ENCODE results near the gene SIX2.
A peak's percentile ranks its signal among the peaks of the same experiment; 100 is the strongest.
"Not testable (repeated sequence)": the region's sequence is repeated elsewhere in the genome, so short reads cannot be mapped to it uniquely, and the experiment has no call there.

SIX2 gene

GRCh38 chr2:45009303-45009927 is at the start of gene SIX2:
SIX2 (minus strand) TSS chr2:45009452; CDS start chr2:45009110, 342 bp downstream.
- DNase-seq, result peak; percentile 76

GRCh38 chr2:45055162-45055605 is 45.9 kb upstream of the SIX2 start:
- no peak for DNase-seq

GRCh38 chr2:45053966-45054365 is 44.7 kb upstream of the SIX2 start:
- no peak for DNase-seq

GRCh38 chr2:45052388-45052928 is 43.2 kb upstream of the SIX2 start:
- DNase-seq, result no peak

- DNase-seq, result no peak
Observed at GRCh38 chr2:45049569-45050336, 40.5 kb upstream of the SIX2 start.

- no peak for DNase-seq
Observed at GRCh38 chr2:45047301-45047700, 38.0 kb upstream of the SIX2 start.

GRCh38 chr2:45046786-45047185 is 37.5 kb upstream of the SIX2 start:
- DNase-seq, result no peak

- no peak for DNase-seq
Observed at GRCh38 chr2:45045706-45046105, 36.5 kb upstream of the SIX2 start.

GRCh38 chr2:45044916-45045315 is 35.7 kb upstream of the SIX2 start:
- no peak for DNase-seq

- no peak for DNase-seq
Observed at GRCh38 chr2:45043174-45043573, 33.9 kb upstream of the SIX2 start.

- DNase-seq, result no peak
Observed at GRCh38 chr2:45042401-45042800, 33.1 kb upstream of the SIX2 start.

- DNase-seq, result no peak
Observed at GRCh38 chr2:45040786-45041185, 31.5 kb upstream of the SIX2 start.

GRCh38 chr2:45039804-45040203 is 30.6 kb upstream of the SIX2 start:
- DNase-seq, result not testable (repeated sequence)

GRCh38 chr2:45038861-45039260 is 29.6 kb upstream of the SIX2 start:
- DNase-seq, result not testable (repeated sequence)

GRCh38 chr2:45033302-45033701 is 24.1 kb upstream of the SIX2 start:
- DNase-seq, result no peak

- DNase-seq, result no peak
Observed at GRCh38 chr2:45031028-45031427, 21.8 kb upstream of the SIX2 start.

- no peak for DNase-seq
Observed at GRCh38 chr2:45030553-45030952, 21.3 kb upstream of the SIX2 start.

GRCh38 chr2:45029215-45029614 is 20.0 kb upstream of the SIX2 start:
- DNase-seq, result no peak

- DNase-seq, result no peak
Observed at GRCh38 chr2:45028276-45028675, 19.0 kb upstream of the SIX2 start.

GRCh38 chr2:45026924-45027450 is 17.7 kb upstream of the SIX2 start:
- no peak for DNase-seq

GRCh38 chr2:45024600-45025291 is 15.5 kb upstream of the SIX2 start:
- no peak for DNase-seq

GRCh38 chr2:45024097-45024496 is 14.8 kb upstream of the SIX2 start:
- no peak for DNase-seq

- DNase-seq, result no peak
Observed at GRCh38 chr2:45020439-45020838, 11.2 kb upstream of the SIX2 start.
